Activated CD4-positive, alpha-beta T cell treated with anti-CD3 and anti-CD28 coated beads for 48 hours (primary cell): Measurements from ENCODE around the gene AGO1.
A peak's percentile ranks its signal among the peaks of the same experiment; 100 is the strongest.
"Not testable (repeated sequence)": the region's sequence is repeated elsewhere in the genome, so short reads cannot be mapped to it uniquely, and the experiment has no call there.

Experiments used
- DNase-seq: peaks from one replicate; pipeline ENCODE4 v3.0.0-alpha.2; 2020

The AGO1 gene

DNA sequence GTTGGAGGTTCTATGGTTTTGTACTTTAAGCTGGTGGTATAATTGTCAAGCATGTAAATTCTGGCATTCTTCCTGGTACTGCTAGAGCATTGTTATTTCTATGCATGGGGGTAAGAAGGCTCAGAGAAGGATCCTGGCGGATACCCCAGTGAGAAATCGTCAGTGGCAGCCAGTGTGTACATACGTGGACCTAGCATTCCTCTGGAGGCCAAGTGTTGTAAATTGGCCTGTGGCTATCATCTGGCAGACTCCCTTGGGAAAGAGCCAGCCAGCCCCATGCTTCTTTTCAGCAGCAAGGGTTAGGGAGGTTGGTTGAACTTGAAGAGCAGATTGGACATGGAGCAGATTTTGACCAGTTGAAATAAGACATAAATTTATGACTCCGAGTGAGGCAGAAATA is 42.7 kb downstream of the AGO1 start:
- DNase-seq, result no peak

DNA sequence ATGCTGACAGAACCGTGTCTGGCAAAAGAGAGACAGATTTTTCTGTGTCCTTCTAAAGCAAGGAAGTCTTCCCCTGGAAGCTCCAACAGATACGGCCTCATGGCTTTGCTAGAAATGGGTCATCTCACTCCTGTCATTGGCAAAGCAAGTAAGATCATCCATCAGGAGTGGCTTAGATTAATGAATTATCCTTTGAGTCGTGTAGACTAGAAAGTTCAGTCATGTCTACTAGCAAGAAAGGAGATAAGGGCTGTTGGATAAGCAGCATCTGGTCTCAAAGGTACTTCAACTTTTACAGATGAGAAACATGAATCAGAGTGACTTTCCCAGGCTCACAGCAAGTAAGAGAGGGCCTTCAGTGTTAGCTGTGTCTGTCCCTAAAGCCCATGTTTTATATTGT is 44.5 kb downstream of the AGO1 start:
- no peak for DNase-seq

DNA sequence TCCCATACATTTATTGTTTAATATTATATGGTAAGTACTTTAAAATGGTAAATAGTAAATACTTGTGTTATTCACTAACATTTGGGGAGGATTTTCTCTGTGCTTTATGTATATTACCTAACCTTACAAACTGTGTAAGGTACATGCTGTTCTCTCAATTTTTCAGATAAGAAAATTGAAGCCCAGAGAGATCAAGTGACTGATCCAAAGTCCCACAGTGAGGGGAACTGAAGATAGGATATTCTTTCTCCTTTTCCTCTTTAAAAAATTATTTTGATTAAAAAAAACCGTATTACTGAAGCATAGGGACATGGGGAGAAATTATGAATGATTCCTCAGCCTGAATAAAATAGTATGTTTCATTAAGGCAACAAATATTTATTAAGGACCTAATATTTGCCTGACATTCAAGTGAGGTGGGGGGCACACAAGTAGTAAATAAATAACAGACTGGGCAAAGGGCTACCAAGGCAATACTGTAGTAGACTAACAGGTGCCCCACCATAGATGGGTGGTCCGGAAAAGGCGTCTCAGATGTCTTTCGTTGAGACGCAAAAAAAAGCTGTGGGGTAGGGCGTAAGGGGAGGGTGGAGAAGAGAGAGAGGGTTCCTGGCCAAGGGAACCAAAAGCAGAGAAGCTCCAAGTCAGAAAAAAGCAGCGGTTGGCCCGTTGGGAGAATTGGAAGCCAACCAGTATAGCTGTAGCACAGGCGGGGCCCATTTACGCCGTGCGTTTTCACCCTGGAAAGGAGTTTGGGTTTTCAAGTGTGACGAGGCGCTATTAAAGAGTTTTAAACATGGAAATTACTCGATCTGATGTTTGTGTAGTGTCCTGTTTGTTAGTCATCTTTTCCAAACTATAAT is 47.0 kb downstream of the AGO1 start:
- DNase-seq, result peak; percentile 52

DNA sequence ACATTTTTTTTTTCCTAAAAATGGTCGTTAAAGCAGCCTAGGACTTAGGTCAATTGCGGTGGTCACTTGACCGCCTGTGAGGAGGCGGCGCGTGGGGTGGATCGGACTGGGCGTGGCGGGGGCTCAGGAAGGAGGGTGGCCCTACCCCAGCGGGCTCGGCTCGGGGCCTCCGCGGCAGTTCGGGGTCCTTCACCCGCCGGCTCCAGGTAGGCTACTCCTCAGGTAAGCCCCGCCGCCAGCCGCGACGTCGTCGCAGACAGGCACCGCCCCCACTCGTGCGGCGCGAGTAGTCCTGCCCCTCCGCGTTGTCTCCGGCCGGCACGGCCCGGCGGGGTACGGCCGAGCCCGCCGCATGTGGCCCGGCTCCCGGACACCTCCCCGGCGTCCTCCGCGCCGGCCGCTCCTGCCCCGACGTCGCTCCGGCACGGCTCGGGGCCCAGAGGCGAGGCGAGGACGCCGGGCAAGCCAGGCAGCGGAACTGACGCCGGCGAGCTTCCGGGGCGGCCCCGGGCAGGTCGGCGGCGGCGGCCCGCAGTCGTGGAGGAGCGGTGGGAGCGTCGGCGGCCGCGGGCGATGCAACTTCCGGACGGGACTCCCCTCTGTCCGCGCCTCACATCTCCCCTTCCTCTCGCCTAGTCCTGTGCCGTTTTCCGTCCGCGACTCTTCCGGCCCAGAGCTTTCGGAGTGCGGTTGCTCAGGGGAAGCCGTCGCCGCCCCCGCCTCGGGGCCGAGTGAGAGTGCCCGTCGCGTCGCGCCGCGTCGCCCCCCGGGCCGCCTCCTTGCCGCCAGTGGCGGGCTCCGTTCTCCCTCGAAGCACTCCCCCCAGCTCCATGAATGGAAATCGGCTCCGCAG is 47.8 kb downstream of the AGO1 start, which contains the start of gene AGO3:
AGO3 (plus strand) TSS at position 513 of the 853 bp plus-strand sequence; CDS start at position 835, 322 bp downstream.
- DNase-seq, result peak; percentile 93

DNA sequence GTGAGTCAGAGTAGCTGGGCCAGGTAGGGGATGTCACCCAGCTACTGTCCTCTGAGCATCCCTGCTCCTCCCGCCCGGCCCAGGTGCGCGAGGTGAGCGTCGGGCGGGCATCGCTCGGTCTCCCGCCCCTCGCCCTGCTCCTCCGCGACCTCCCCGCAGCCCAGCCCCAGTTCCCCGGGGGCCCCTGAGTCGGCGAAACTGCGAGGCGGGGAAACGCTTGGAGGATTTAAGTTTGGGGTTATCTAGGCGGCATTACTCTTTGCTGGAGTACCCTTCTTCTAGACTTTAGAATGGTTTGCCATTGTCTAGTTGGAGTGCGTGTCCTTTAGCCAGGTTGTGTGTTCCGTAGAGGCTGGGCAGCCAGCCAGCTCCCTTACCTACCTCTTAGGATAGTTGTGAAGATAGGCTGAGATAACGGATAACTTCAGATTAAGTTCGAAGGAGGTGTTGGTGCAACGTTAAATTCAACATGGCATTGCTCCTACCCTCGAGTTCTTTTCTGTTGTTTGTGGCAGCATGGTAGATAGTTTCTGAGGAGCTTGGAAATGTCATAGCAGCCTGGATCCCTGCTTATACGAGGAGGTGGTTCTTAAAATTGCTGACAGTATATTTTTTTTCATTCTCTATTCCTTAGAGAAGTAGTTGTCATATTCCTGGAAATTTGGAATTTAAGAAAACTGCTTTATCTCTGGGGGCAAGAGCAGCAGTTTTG is 48.6 kb downstream of the AGO1 start:
- no peak for DNase-seq

DNA sequence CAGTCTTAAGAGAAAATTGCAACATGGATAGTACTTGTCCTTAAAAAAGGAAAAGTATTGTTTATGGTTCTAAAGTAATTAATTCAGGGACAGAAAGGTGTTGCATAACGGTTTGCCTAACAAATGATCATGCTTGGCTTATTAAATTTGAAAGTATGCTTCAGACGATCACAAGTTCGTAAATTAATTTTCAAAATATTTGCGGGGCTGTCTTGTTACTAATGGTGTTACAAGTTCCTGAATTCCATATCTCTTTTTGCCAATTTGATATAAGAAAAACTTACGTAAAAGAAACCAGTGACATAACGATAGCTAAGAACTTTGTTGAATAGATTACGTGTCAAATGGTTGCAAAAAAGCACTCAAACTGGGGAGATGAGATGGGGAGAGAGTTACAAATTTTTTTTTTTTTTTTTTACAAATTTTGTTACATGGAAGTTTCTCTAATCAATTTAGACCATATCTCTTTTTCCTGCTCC is 49.2 kb downstream of the AGO1 start:
- DNase-seq, result no peak

DNA sequence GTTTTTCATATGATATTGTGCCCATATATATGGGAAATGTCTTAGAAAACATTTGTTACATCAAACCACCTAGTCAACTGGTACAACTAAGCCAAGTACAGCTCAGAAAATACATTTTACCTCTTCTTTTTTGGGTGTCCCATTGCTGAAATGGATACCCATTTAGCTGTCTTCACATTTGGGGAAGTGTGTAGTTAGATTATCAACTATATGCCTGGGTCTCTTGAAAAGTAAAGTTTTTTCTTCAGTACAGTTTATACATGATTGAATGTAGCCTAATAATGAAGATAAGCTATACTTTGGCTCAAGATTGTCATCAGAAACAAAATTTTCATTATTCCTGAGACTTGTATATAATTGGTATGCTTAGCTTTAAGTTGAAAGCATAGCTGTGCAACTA is 49.9 kb downstream of the AGO1 start:
- no peak for DNase-seq

DNA sequence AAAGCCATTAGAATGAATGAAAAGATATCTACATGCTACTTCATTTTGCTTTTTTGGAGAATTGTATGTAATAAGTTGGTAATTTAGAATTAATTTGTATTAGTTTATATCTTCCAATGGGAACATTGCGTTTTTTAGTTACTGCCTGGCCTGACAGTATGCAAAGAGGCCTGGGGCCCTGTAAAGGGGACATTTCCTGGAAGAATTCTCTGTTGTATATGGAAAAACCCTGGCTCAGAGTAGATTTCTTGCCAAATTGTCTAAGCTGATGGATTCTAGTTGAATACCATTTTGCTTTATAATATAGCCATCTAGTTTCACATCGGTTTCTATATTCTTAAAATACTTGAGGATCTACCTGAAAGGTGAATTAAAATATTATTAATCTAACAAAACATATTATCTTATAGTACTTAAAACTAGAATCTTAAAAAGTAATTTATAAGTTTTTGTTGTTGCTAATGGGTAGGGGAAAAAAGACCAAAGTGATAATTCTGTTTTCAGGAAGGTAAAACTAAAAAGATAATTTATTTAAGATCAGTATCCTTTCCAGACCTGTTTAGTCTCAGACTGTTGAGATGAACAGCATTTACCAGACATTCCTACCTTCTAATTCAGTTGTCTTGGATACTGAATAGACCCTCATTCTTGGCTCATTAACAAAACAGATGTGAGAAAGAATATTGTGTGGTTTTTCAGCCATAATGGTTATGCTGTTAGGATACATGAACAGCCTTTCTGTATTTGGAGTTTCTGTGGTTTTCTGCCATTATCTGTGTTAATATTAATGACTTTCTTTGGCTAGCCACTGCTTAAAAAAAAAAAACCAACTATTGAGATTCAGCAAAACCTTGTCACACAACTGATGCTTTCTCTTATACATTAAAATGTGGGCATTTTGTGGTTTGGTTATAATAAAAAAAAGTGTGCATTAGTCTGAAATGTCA is 52.7 kb downstream of the AGO1 start:
- no peak for DNase-seq

DNA sequence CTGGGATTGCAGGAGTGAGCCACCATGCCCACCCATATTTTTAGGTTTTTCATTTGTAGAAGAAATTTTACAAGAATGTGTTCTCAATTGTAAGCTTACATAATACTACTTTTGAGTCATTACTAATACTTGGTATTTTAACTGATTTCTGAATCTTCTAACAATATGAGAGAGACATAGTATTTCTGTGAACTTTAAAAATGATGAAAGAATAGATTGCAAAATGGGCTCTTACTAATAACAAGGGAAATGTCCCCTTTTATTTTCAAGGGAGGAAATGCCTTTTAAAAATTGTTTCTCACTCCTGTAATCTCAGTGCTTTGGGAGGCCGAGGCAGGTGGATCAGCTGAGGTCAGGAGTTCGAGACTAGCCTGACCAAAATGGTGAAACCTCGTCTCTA is 53.8 kb downstream of the AGO1 start:
- no peak for DNase-seq

DNA sequence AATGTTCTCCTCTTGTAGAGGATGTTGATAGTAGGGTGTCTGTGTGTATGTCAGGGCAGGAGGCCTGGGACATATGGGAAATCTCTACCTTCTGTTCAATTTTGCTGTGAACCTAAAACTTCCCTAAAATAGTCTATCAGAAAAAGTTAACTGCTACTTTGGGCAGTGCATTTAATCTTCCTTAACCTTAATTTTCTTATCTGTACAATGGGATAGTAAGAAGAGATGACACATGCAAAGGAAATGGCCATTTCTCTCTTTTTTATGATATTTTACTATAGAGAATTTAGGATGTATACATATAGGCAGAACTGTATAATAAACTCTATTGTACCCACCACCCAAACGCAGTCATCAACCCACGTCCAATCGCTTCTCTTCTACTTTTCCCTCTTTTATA is 56.5 kb downstream of the AGO1 start:
- DNase-seq, result no peak

DNA sequence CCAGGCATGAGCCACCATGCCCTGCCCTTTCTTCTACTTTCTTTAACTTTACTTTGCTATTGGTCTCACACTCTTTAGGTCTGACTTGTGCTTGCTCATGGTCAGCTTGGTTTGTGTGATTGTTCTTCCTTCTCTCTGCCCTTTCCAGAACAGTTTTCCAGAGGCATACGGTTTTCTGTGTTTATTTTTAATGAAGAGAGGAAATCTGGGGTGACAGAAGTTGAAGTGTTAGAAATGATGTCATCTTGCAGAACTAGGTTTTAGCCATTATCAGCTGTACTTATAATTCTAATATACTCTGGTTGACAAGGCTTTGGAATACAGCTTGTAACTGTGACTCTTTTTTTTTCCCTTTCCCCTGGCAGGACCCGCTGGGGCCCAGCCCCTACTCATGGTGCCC is 62.3 kb downstream of the AGO1 start:
- no peak for DNase-seq

DNA sequence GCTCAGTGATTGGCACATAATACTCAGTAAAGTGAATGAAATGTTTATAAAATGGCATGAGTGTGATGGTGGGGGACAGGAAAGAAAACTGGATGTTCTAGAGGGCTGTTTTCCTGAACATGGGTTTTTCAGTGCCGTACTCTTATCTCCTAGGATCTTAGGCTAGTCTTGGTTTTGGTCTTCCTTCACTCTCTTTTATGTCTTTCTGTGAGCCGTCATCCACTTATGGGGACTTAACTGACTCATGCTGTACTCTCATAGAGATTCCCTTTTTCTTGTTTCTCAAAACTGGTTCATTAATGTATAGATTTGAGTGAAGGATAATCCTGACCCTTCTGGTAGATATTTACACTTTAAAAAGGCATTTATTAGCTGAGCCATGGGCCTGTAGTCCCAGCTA is 64.5 kb downstream of the AGO1 start:
- DNase-seq, result no peak

DNA sequence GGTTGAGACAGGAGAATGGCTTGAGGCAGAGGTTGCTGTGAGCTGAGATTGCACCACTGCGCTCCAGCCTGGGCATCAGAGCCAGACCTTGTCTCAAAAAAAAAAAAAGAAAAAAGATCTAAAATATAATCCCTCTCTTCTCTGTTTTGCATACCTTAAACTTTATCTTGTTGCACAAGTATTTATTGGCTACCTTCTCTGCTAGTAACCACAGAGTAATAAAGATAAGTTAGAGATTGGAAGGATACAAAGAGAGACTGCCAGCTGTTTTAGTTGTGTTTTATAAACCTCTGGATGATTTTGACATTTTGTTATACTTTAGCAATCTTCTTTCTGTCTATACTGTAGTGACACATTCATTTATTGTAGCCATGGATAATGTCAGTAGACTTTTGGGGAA is 75.5 kb downstream of the AGO1 start:
- DNase-seq, result no peak

DNA sequence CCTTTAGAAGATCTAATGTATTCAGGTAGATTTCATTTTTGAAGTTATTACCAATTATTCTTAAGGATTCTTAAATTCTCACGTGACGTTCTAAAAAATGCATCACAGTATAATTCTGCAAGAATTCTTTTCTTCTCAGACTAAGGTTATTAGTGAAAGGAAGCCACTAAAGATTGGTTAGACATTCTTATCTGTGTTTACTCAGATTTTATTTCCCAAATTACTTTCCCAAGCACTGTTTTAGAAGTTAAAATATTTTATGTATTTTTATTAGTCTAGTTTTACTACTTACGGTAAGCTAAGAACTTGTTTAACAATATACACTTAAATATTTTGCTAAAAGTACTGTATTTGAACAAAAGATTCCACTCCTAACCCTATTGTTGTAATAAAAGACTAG is 76.3 kb downstream of the AGO1 start:
- no peak for DNase-seq

DNA sequence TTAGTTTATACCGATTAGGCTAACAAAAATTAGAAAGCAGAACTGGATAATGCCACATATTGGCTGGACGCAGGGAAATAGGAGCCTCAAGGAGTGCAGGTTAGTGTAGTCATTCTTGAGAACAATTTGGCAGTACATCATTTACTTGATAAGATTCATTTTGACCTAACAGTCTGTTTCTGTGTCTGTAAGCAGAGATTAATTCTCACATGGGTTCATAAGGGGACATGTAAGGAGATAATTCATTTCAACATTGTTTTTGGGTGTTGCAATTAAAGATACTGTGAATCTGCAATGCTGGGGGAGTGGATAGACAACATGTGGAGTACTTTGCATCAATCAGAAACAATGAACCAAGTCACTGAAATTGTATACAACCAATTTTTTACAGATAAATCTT is 79.9 kb downstream of the AGO1 start:
- no peak for DNase-seq

DNA sequence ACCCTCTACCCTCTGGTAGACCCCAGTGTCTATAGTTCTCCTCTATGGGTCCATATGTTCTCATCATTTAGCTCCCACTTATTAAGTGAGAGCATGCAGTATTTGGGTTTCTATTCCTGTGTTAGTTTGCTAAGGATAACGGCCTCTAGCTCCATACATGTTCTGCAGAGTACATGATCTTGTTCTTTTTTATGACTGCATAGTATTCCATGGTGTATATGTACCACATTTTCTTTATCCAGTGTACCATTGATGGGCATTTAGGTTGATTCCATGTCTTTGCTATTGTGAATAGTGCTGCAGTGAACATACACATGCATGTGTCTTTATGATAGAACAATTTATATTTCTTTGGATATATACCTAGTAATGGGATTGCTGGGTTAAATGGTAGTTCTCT is 81.3 kb downstream of the AGO1 start:
- DNase-seq, result not testable (repeated sequence)

DNA sequence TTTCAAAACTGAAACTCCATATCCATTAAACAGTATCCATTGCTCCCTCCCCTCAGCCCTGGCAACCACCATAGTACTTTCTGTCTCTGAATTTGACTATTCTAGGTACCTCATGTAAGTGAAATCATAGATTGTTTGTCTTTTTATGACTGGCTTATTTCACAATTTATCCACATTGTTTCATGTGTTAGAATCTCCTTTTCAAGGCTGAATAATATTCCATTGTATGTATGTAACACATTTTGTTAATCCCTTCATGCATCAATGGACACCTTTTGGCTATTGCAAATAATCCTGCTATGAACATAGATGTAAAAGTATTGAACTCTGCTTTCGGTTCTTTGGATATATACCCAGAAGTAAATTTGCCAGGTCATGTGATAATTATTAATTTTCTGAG is 85.4 kb downstream of the AGO1 start:
- DNase-seq, result no peak

DNA sequence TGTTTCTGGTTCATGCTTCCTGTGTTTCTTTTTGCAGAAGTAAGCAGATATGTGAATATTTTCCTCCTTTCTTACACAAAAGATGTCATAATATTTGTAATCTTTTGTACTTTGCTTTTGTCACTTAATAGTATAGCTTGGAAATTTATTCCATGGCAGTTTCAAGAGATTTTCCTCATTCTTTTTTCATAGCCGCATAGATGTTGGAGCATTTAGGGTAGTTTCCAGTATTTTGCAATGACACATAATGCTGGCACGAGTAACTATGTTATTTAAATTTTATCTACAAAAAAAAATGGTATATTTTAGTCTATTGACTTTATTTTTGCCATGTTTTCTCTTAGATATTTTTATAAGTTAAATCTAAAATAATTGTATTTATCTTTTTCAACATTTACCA is 88.6 kb downstream of the AGO1 start:
- no peak for DNase-seq

DNA sequence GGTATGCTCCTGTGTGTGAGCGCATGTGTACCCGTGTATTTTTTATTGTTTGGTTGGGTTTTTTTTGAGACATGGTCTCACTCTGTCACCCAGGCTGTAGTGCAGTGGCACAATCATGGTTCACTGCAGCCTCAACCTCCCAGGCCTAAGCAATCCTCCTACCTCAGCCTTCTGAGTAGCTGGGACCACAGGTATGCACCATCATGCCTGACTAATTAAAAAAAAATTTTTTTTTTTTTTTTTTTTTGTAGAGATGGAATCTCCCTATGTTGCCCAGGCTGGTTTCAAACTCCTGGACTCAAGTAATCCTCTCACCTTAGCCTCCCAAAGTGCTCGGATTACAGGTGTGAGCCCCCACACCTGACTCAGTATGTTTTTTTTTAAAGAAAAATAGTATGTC is 89.6 kb downstream of the AGO1 start:
- not testable (repeated sequence) for DNase-seq

DNA sequence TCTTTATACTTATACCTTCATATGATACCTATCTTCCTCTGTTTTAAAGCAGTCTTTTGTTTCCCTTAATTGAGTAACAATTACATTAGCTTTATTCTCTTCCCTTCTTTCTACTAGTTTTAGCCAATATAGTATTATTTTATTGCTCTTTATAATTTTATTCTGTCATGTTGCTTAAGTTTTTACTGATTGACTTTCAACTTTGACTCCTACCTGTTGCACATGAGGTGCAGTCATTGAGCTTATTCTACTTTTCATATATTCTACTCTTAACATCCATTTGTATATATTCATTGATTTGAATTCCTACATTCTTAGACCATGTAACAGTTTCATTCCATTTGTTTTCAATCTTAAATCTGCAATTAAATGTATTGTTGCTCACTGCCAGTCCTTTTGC is 97.1 kb downstream of the AGO1 start:
- DNase-seq, result no peak
